Measurements from ENCODE around the gene DMRTB1. TPM values are rescaled to one million over a fixed set of nuclear protein-coding genes. Genes with fewer than 3 reads are reported as not detected.

Gene DMRTB1
- total RNA-seq, 6 experiments from 2014 or later, result not detected

DNA sequence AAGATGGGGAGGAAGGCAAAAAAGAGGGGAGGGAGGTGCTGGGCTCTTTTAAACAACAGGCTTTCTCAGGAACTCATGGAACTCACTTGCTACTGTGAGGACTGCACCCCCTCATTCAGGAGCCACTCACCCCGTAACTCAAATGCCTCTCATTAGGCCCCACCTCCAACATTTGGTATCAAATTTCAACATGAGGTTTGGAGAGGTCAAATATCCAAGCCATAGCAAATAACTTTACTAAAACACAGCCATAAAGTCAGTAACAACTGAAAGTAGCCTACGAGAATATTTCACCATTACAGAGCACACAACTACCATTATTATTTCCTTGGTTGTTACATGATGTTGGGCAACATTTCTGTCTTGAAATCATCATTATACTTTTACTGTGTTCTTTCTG, 13.1 kb upstream of the DMRTB1 start:
- ATAC-seq (no peak), DNase-seq (no peak)
- no peaks in the 10 kb centered on the region for H3K4me1 ChIP-seq
- intact Hi-C loops (cut with DNase I), result no loop called here
- no peaks in the 10 kb centered on the region for H3K27me3 ChIP-seq
- no peak overlapping the region for H3K27ac ChIP-seq
- 40% methylated on average over 1 of the region's 2 CpGs for WGBS (ENCODE audit: insufficient coverage, low coverage, low lambda C conversion rate, missing lambda C conversion rate)
- H3K36me3 ChIP-seq, result no peaks in the 10 kb centered on the region
- H3K4me3 ChIP-seq, result no peak overlapping the region
- H3K9me3 ChIP-seq, result no peaks in the 10 kb centered on the region
- TF ChIP-seq, protein P1, sequence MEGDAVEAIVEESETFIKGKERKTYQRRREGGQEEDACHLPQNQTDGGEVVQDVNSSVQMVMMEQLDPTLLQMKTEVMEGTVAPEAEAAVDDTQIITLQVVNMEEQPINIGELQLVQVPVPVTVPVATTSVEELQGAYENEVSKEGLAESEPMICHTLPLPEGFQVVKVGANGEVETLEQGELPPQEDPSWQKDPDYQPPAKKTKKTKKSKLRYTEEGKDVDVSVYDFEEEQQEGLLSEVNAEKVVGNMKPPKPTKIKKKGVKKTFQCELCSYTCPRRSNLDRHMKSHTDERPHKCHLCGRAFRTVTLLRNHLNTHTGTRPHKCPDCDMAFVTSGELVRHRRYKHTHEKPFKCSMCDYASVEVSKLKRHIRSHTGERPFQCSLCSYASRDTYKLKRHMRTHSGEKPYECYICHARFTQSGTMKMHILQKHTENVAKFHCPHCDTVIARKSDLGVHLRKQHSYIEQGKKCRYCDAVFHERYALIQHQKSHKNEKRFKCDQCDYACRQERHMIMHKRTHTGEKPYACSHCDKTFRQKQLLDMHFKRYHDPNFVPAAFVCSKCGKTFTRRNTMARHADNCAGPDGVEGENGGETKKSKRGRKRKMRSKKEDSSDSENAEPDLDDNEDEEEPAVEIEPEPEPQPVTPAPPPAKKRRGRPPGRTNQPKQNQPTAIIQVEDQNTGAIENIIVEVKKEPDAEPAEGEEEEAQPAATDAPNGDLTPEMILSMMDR (IDR thresholded peaks at IDR 0.05), result no peak
- TF ChIP-seq POLR2A (IDR thresholded peaks at IDR 0.05), result no peak

DNA sequence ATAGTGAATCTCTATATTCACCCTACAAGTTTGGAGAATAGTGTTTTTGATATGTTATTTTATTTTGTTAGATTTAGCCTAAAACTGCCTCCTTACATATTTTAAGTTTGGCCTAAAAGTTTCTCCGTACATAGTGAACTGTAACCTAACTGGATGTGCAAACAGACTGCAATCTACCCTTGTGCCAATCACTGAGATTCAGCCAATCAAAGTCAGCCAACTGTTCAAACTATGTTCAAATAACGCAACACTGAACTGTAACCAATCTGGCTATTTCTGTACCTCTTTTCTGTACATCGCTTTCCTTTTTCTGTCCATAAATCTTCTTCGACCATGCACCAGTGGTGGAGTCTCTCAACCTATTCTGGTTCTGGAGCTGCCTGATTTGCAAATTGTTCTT, 11.8 kb upstream of the DMRTB1 start:
- no peak for TF ChIP-seq POLR2A (IDR thresholded peaks at IDR 0.05)
- TF ChIP-seq, protein P1 (IDR thresholded peaks at IDR 0.05), result no peak
- WGBS (ENCODE audit: insufficient coverage, low coverage, low lambda C conversion rate, missing lambda C conversion rate), result 71% methylated on average over 4 of the region's 4 CpGs
- no peak overlapping the region for H3K27ac ChIP-seq
- H3K9me3 ChIP-seq, result no peaks in the 10 kb centered on the region
- no peaks in the 10 kb centered on the region for H3K4me1 ChIP-seq
- H3K36me3 ChIP-seq, result no peaks in the 10 kb centered on the region
- intact Hi-C loops (cut with DNase I), result no loop called here
- ATAC-seq (no peak), DNase-seq (no peak)
- no peaks in the 10 kb centered on the region for H3K27me3 ChIP-seq
- no peak overlapping the region for H3K4me3 ChIP-seq

DNA sequence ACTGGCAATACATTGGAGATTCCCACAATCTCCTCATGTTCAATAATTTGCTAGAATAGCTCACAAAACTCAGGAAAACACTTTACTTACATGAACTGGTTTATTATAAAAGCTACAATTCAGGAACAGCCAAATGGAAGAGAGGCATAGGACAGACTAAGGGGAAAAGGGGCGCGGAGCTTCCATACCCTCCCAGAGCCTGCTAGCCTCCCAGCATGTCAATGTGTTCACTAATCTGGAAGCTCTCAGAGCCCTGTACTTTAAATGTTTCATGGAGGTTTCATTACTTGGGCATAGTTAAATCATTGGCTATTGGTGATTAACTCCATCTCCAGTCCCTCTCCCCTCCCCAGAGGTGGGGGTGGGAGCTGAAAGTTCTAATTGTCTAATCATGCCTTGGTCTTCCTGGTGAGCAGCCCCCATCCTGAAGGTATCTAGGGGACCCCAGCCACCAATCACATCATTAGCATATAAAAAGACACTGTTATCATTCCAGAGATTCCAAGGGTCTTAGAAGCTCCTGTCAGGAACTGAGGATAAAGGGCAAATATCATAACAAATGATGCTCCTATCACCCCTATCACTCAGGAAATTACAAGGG, 10.9 kb upstream of the DMRTB1 start:
- no peak for DNase-seq
- intact Hi-C loops (cut with DNase I), result no loop called here
- 89% methylated on average over 2 of the region's 2 CpGs for WGBS (ENCODE audit: insufficient coverage, low coverage, low lambda C conversion rate, missing lambda C conversion rate)
- H3K27ac ChIP-seq, result no peak overlapping the region
- H3K36me3 ChIP-seq, result no peaks in the 10 kb centered on the region
- TF ChIP-seq, protein P1 (IDR thresholded peaks at IDR 0.05), result no peak
- no peak for TF ChIP-seq POLR2A (IDR thresholded peaks at IDR 0.05)
- H3K9me3 ChIP-seq, result no peaks in the 10 kb centered on the region
- no peaks in the 10 kb centered on the region for H3K27me3 ChIP-seq
- H3K4me1 ChIP-seq, result no peaks in the 10 kb centered on the region
- no peak for ATAC-seq
- H3K4me3 ChIP-seq, result no peak overlapping the region

DNA sequence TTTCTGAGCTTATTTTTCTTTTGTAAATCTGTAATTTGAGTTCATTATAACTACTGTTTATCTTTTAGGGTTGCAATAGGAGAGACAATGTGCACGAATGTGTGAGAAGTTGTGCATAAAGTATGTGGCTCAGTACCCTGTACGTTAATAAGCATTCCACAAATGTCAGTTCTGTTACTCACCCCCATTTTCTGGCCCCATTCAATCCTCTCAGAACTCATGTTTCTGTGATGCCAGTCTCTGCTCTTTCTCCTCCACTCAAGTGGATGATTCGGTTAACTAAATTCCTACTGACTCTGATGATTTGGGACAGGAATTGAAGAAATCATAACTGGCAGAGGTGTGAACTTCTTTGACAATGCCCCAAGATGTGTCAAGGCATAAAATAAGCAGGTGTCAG, 10.2 kb upstream of the DMRTB1 start:
- no peaks in the 10 kb centered on the region for H3K4me1 ChIP-seq
- intact Hi-C loops (cut with DNase I), result no loop called here
- H3K9me3 ChIP-seq, result no peaks in the 10 kb centered on the region
- H3K27me3 ChIP-seq, result no peaks in the 10 kb centered on the region
- H3K36me3 ChIP-seq, result no peaks in the 10 kb centered on the region
- no peak for TF ChIP-seq POLR2A (IDR thresholded peaks at IDR 0.05)
- TF ChIP-seq, protein P1 (IDR thresholded peaks at IDR 0.05), result no peak
- 64% methylated on average over 3 of the region's 3 CpGs for WGBS (ENCODE audit: insufficient coverage, low coverage, low lambda C conversion rate, missing lambda C conversion rate)
- ATAC-seq (no peak), DNase-seq (no peak)
- H3K27ac ChIP-seq, result no peak overlapping the region
- H3K4me3 ChIP-seq, result no peak overlapping the region

DNA sequence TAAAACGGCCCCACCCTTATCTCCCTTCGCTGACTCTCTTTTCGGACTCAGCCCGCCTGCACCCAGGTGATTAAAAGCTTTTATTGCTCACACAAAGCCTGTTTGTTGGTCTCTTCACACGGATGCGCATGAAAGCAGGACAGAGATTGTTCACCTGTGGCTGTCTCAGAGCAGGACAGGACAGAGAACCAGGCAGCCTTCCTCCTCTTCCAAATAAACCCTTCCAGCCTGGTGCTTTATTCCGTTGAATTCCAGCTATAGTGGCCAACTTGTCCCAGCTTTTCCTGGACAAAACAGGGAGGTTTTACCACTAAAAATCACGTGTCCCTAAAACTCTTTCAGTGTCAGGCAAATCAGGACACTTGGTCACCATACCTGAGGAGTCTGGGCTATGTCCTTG, 9.5 kb upstream of the DMRTB1 start:
- TF ChIP-seq, protein P1 (IDR thresholded peaks at IDR 0.05), result no peak
- no peak for TF ChIP-seq POLR2A (IDR thresholded peaks at IDR 0.05)
- DNase-seq, result no peak

More for the DNA sequence above, 9.5 kb upstream of the DMRTB1 start:
- no peaks in the 10 kb centered on the region for H3K9me3 ChIP-seq
- H3K4me1 ChIP-seq, result no peaks in the 10 kb centered on the region
- no peak for ATAC-seq
- H3K27me3 ChIP-seq, result no peaks in the 10 kb centered on the region
- WGBS (ENCODE audit: insufficient coverage, low coverage, low lambda C conversion rate, missing lambda C conversion rate), result 32% methylated on average over 8 of the region's 8 CpGs
- no peak overlapping the region for H3K4me3 ChIP-seq
- no peak overlapping the region for H3K27ac ChIP-seq
- H3K36me3 ChIP-seq, result no peaks in the 10 kb centered on the region
- intact Hi-C loops (cut with DNase I), result no loop called here

Data from right lobe of liver (tissue), 6 donors.